Right lobe of liver (tissue), 6 donors: ENCODE data around the gene PIP5K1B. TPM values are rescaled to one million over a fixed set of nuclear protein-coding genes. Genes with fewer than 3 reads are reported as not detected.

Experiments used
- ATAC-seq, 4 donors: fragments of 200-7000 bp; cut with Tn5 transposase; one replicate each; pipeline ENCODE4 v1.9.1; 2020; ENCODE audit warnings: mild to moderate bottlenecking in 4 of 4, moderate library complexity in 4 of 4
- DNase-seq, 3 donors: peaks; one replicate each; pipeline ENCODE4 v3.0.0-alpha.2; 2020
- H3K27ac ChIP-seq, 3 donors: fragments of 200-600 bp; one replicate each; pipeline ENCODE4 v1.8.0; 2022
- H3K27me3 ChIP-seq, 2 donors: fragments of 200-600 bp; one replicate each; pipeline ENCODE4 v1.8.0; 2022
- H3K36me3 ChIP-seq, 4 donors: fragments of 200-600 bp; sonication (generic) in 1 of 4; one replicate each; pipeline versions ENCODE4 v1.5.1 to v1.8.0; 2017 to 2022; ENCODE audit warnings: control low read depth in 1 of 4
- H3K4me1 ChIP-seq, 4 donors: fragments of 200-600 bp; sonication (generic) in 1 of 4; one replicate each; pipeline versions ENCODE4 v1.5.1 to v1.8.0; 2017 to 2022; ENCODE audit warnings: control low read depth in 1 of 4
- H3K4me3 ChIP-seq, 3 donors: fragments of 200-600 bp; one replicate each; pipeline ENCODE4 v1.8.0; 2022
- H3K9me3 ChIP-seq, 4 donors: fragments of 200-600 bp; sonication (generic) in 1 of 4; one replicate each; pipeline versions ENCODE4 v1.5.1 to v1.8.0; 2017 to 2022; ENCODE audit warnings: control low read depth in 1 of 4
- POLR2A ChIP-seq: fragments of 450-650 bp; IDR thresholded peaks from one replicate; pipeline ENCODE4 v1.6.1; 2017; ENCODE audit warnings: antibody characterized with exemption, mild to moderate bottlenecking
- WGBS: methylation state at CpG from one replicate; pipeline ENCODE4 v1.1.6; 2018; ENCODE audit warnings: low coverage, low lambda C conversion rate; ENCODE audit not compliant: insufficient coverage; ENCODE audit errors: missing lambda C conversion rate; 5-methylcytosine and 5-hydroxymethylcytosine counted together
- intact Hi-C, 2 donors: fragments of 100-400 bp; cut with DNase I; formaldehyde crosslinking; loops; one replicate each; pipeline versions ENCODE4 v1.11.2 to v1.14.1; 2022
- total RNA-seq, 6 experiments: library from RNA; depleted of rRNA in 2 of 6; stranded (reverse); fragments of >200 nt in 2 of 6; fragmentation: NEBNext Ultra II Directional in 3 of 6; extraction: Animal tissue kit (Norgen Biotek cat#: 25700) in 3 of 6; gene quantifications; one replicate each; pipeline versions ENCODE4 v1.1.0 to v1.2.4, GENCODE V29; 2016 to 2023
- TF ChIP-seq, protein P1 (sequence below), 4 donors: fragments of 200-600 bp in 3 of 4; fragments of 450-650 bp in 1 of 4; IDR thresholded peaks; one replicate each; pipeline versions ENCODE4 v1.5.1 to v1.8.0; 2016 to 2022; ENCODE audit warnings: antibody characterized with exemption in 4 of 4, mild to moderate bottlenecking in 2 of 4
- donor health status: DM: no; HTN: yes; CAD: no.
- donor health status: DM: no; HTN: no; CAD: no.
- donor health status: DM: no; HTN: no; CAD: no.
- donor health status: DM: no; HTN: yes; CAD: no.
- donor health status: DM: no; HTN: yes; CAD: no.

Gene PIP5K1B
- total RNA-seq, 6 experiments from 2014 or later, result 0.27 to 0.71 TPM; not detected in 4

- no peaks in the 10 kb centered on the region for H3K36me3 ChIP-seq
- no peak for DNase-seq
- H3K27ac ChIP-seq, result no peak overlapping the region
- intact Hi-C loops, result no loop called here
- TF ChIP-seq, protein P1, sequence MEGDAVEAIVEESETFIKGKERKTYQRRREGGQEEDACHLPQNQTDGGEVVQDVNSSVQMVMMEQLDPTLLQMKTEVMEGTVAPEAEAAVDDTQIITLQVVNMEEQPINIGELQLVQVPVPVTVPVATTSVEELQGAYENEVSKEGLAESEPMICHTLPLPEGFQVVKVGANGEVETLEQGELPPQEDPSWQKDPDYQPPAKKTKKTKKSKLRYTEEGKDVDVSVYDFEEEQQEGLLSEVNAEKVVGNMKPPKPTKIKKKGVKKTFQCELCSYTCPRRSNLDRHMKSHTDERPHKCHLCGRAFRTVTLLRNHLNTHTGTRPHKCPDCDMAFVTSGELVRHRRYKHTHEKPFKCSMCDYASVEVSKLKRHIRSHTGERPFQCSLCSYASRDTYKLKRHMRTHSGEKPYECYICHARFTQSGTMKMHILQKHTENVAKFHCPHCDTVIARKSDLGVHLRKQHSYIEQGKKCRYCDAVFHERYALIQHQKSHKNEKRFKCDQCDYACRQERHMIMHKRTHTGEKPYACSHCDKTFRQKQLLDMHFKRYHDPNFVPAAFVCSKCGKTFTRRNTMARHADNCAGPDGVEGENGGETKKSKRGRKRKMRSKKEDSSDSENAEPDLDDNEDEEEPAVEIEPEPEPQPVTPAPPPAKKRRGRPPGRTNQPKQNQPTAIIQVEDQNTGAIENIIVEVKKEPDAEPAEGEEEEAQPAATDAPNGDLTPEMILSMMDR (IDR thresholded peaks at IDR 0.05), result no peak
- TF ChIP-seq POLR2A, result no peak
- no peak for ATAC-seq
- no peaks in the 10 kb centered on the region for H3K4me1 ChIP-seq
- H3K9me3 ChIP-seq, result no peaks in the 10 kb centered on the region
- 45% methylated on average over 3 of the region's 5 CpGs for WGBS
- H3K27me3 ChIP-seq, result no peaks in the 10 kb centered on the region
- H3K4me3 ChIP-seq, result no peak overlapping the region
These were observed 28.0 kb downstream of the PIP5K1B start for GRCh38 chr9:68733021-68733405.

- ATAC-seq (no peak), DNase-seq (no peak)
- no peaks in the 10 kb centered on the region for H3K4me1 ChIP-seq
- no peak for TF ChIP-seq POLR2A
- TF ChIP-seq, protein P1 (IDR thresholded peaks at IDR 0.05), result no peak
- H3K36me3 ChIP-seq, result no peaks in the 10 kb centered on the region
- no peaks in the 10 kb centered on the region for H3K9me3 ChIP-seq
- no peak overlapping the region for H3K4me3 ChIP-seq
- 55% methylated on average over 3 of the region's 3 CpGs for WGBS
- no peaks in the 10 kb centered on the region for H3K27me3 ChIP-seq
- intact Hi-C loops, result no loop called here
- H3K27ac ChIP-seq, result no peak overlapping the region
These were observed 33.3 kb downstream of the PIP5K1B start for GRCh38 chr9:68738358-68738757.

- Histone ChIP-seq H3K4me1 (no peaks in the 10 kb centered on the region), H3K9me3 (no peaks in the 10 kb centered on the region), H3K4me3 (no peak overlapping the region), H3K27ac (no peak overlapping the region), H3K36me3 (no peaks in the 10 kb centered on the region), H3K27me3 (no peaks in the 10 kb centered on the region)
- DNase-seq (no peak), ATAC-seq (peak in 1 of 4 donors; percentile 19)
- intact Hi-C loops, result no loop called here
- TF ChIP-seq, protein P1 (IDR thresholded peaks at IDR 0.05), result no peak
- no peak for TF ChIP-seq POLR2A
- WGBS, result 8% methylated on average over 1 of the region's 2 CpGs
These were observed 34.7 kb downstream of the PIP5K1B start for GRCh38 chr9:68739621-68740174.

DNA sequence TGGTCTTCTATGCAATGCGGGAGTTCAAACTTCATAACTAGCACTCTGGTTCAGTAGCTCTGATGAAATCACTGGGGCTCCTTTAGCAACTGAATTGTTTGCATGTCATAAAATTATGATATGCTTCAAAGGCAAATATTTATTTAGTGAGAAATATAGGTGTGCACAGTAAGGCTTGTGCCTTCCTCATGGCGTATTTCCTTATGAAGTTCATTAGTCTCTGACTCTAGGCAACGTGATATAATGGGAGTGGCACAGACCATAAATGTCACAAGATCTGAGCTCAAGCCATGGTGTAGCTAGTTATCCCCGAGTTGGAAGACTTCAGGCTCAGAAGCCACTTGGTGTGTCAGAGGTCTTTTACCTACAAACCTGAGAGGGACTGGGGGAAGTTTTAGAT lies 35.5 kb downstream of the PIP5K1B start:
- Histone ChIP-seq H3K4me1 (no peaks in the 10 kb centered on the region), H3K4me3 (no peak overlapping the region), H3K27ac (no peak overlapping the region), H3K9me3 (no peaks in the 10 kb centered on the region), H3K27me3 (no peaks in the 10 kb centered on the region), H3K36me3 (no peaks in the 10 kb centered on the region)
- WGBS, result 51% methylated on average over 4 of the region's 4 CpGs
- intact Hi-C loops, result no loop called here
- TF ChIP-seq, protein P1 (IDR thresholded peaks at IDR 0.05), result no peak
- TF ChIP-seq POLR2A, result no peak
- ATAC-seq (no peak), DNase-seq (no peak)

DNA sequence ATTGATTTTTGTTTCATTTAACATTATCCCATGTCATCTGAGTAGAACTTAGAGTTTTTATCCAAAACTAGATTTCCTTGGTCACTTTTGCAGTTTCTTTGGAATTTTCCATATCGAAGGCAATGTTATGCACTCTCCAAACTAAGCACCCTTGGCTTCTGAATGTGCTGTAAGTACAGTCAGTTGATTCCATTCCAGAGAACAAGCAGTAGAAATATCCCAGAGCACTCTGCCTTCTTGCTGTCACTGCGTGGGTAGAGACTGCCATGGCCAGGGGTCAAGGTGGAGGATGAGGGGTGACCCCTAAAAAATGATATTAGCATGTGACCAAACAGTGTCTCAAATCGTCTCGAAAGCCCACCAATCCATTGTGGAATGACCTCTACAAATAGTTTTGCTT lies 36.2 kb downstream of the PIP5K1B start:
- ATAC-seq, result no peak
- Histone ChIP-seq H3K9me3 (no peaks in the 10 kb centered on the region), H3K27me3 (no peaks in the 10 kb centered on the region), H3K4me1 (no peaks in the 10 kb centered on the region), H3K4me3 (no peak overlapping the region), H3K36me3 (no peaks in the 10 kb centered on the region), H3K27ac (no peak overlapping the region)
- TF ChIP-seq, protein P1 (IDR thresholded peaks at IDR 0.05), result no peak
- TF ChIP-seq POLR2A, result no peak
- DNase-seq, result no peak
- intact Hi-C loops, result no loop called here
- WGBS, result 32% methylated on average over 3 of the region's 4 CpGs
